Endothelial cell of umbilical vein (primary cell): ENCODE results near the gene ETFA. TPM values are rescaled to one million over a fixed set of nuclear protein-coding genes. Genes with fewer than 3 reads are reported as not detected.

ENCODE experiments used
- BruUV-seq: library from RNA; stranded (reverse); fragments of 400-500 nt; replicated peaks from 2 replicates; lab custom pipeline; 2021; lab: Mats Ljungman, UMichigan
- CTCF ChIA-PET: fragments of 300-600, 350-600 bp; sonication (Branson Sonifier 250); formaldehyde crosslinking; loops from one replicate; lab custom pipeline; 2021; ENCODE audit warnings: antibody characterized with exemption, inconsistent platforms; lab: Charles Lee
- POLR2A ChIA-PET: fragments of 300-600, 350-600 bp; sonication (Branson Sonifier 250); formaldehyde crosslinking; loops from one replicate; lab custom pipeline; 2021; ENCODE audit warnings: antibody characterized with exemption, inconsistent platforms; lab: Charles Lee
- DNase-seq: peaks from one replicate; pipeline ENCODE4 v3.0.0-alpha.2; 2011; ENCODE audit warnings: low read depth, low spot score
- FAIRE-seq: peaks from 2 replicates; lab custom pipeline; 2011; peaks lifted over from hg19 to GRCh38; lab: Jason Lieb, UNC
- H2AFZ ChIP-seq: 2 replicates; pipeline ENCODE4 v1.6.0; 2012; ENCODE audit warnings: low read depth, low read length, control low read depth, inconsistent platforms
- H3K27ac ChIP-seq: 2 replicates; pipeline ENCODE4 v1.5.1; 2011; ENCODE audit warnings: low read depth, mild to moderate bottlenecking, control low read depth, low read length, moderate library complexity; ENCODE audit not compliant: insufficient read depth
- H3K27me3 ChIP-seq, 2 experiments: 2 replicates each; pipeline versions ENCODE4 v1.6.0 to v1.6.1; 2011; ENCODE audit warnings: low read length in 2 of 2, mixed read lengths in 1 of 2; ENCODE audit not compliant: control insufficient read depth in 2 of 2, insufficient read depth in 2 of 2
- H3K36me3 ChIP-seq, 2 experiments: 2 replicates in 1 of 2; 3 replicates in 1 of 2; pipeline ENCODE4 v1.5.1; 2011; ENCODE audit warnings: low read length in 2 of 2, mild to moderate bottlenecking in 1 of 2, moderate library complexity in 1 of 2; ENCODE audit not compliant: control insufficient read depth in 2 of 2, insufficient read depth in 2 of 2; ENCODE audit errors: extremely low read depth in 1 of 2
- H3K4me1 ChIP-seq: 3 replicates; pipeline ENCODE4 v1.5.1; 2011; ENCODE audit warnings: mild to moderate bottlenecking, low read length; ENCODE audit not compliant: control insufficient read depth, insufficient read depth; ENCODE audit errors: extremely low read depth
- H3K4me2 ChIP-seq: 2 replicates; pipeline ENCODE4 v1.6.1; 2011; ENCODE audit warnings: low read length, control low read depth, mixed read lengths; ENCODE audit not compliant: insufficient read depth
- H3K4me3 ChIP-seq, 3 experiments: fragments of 200-600 bp in 1 of 3; sonication (generic), shearing (Covaris generic) in 1 of 3; replicated peaks in 1 of 3; 2 replicates each; pipeline ENCODE4 v1.5.1; 2011 to 2016; ENCODE audit warnings: control low read depth in 3 of 3, low read length in 3 of 3, mild to moderate bottlenecking in 2 of 3, inconsistent platforms in 1 of 3, low read depth in 1 of 3, moderate library complexity in 1 of 3; ENCODE audit not compliant: insufficient read depth in 1 of 3
- H3K79me2 ChIP-seq: 2 replicates; pipeline ENCODE4 v1.6.0; 2012; ENCODE audit warnings: low read length, inconsistent platforms; ENCODE audit not compliant: control insufficient read depth, insufficient read depth
- H3K9ac ChIP-seq: replicated peaks from 2 replicates; pipeline ENCODE3; 2011; ENCODE audit warnings: low read length, control low read depth; ENCODE audit not compliant: insufficient read depth; ENCODE audit errors: extremely low read depth
- H3K9me1 ChIP-seq: replicated peaks from 3 replicates; pipeline ENCODE4 v1.6.0; 2011; ENCODE audit warnings: mild to moderate bottlenecking, low read length; ENCODE audit not compliant: control insufficient read depth, insufficient read depth; ENCODE audit errors: extremely low read depth
- H3K9me3 ChIP-seq: replicated peaks from 2 replicates; pipeline ENCODE4 v1.5.1; 2012; ENCODE audit warnings: low read length, inconsistent platforms; ENCODE audit not compliant: control insufficient read depth, insufficient read depth
- H4K20me1 ChIP-seq: replicated peaks from 2 replicates; pipeline ENCODE3; 2011; ENCODE audit warnings: mild to moderate bottlenecking, low read length; ENCODE audit not compliant: control insufficient read depth, insufficient read depth; ENCODE audit errors: extremely low read depth
- EZH2 ChIP-seq: IDR thresholded peaks from 2 replicates; pipeline ENCODE4 v1.6.1; 2012; ENCODE audit warnings: borderline replicate concordance, low read depth, mild to moderate bottlenecking, moderate library complexity, low read length, inconsistent platforms; ENCODE audit not compliant: severe bottlenecking
- FOS ChIP-seq: IDR thresholded peaks from 2 replicates; pipeline ENCODE4 v1.6.1; 2011; ENCODE audit warnings: mild to moderate bottlenecking, low read length, moderate library complexity, borderline replicate concordance; ENCODE audit not compliant: insufficient read depth
- GATA2 ChIP-seq: IDR thresholded peaks from 2 replicates; pipeline ENCODE4 v1.7.0; 2011; ENCODE audit warnings: low read depth, mild to moderate bottlenecking, moderate library complexity, mixed read lengths, low read length; ENCODE audit not compliant: insufficient read length, insufficient read depth
- JUN ChIP-seq: IDR thresholded peaks from 2 replicates; pipeline ENCODE4 v1.6.1; 2011; ENCODE audit warnings: borderline replicate concordance, low read depth; ENCODE audit not compliant: insufficient read length, insufficient read depth
- MYC ChIP-seq: IDR thresholded peaks from one replicate; pipeline ENCODE4 v1.6.1; 2011; ENCODE audit warnings: mild to moderate bottlenecking, low read depth, low read length
- POLR2A ChIP-seq: IDR thresholded peaks from 2 replicates; pipeline ENCODE4 v1.6.1; 2012; ENCODE audit warnings: low read depth, mild to moderate bottlenecking, control low read depth, low read length
- POLR2AphosphoS5 ChIP-seq: IDR thresholded peaks from 2 replicates; pipeline ENCODE4 v1.6.1; 2012; ENCODE audit warnings: low read depth, mild to moderate bottlenecking, control low read depth, low read length, moderate library complexity; ENCODE audit not compliant: insufficient read depth
- dilution Hi-C: fragments of 300-500 bp; cut with MboI; formaldehyde crosslinking; loops from one replicate; pipeline ENCODE4 v1.15.0; 2019; ENCODE audit warnings: low sequenced_read_pairs; ENCODE audit not compliant: extremely low pct_ligation_motif_present
- intact Hi-C: fragments of 100-400 bp; cut with micrococcal nuclease; formaldehyde crosslinking; loops from one replicate; pipeline ENCODE4 v1.10.0; 2022
- polyA plus RNA-seq, 4 experiments: library from polyadenylated mRNA; depleted of rRNA in 3 of 4; stranded (reverse) in 3 of 4; unstranded in 1 of 4; fragments of >200 nt; gene quantifications; 2 replicates each; pipeline versions ENCODE4 v1.2.1 to v1.2.3, GENCODE V29; 2011 to 2012; ENCODE audit warnings: missing spikeins in 1 of 4
- total RNA-seq: library from RNA; stranded (reverse); gene quantifications from 2 replicates; pipeline ENCODE4 v1.2.3, GENCODE V29; 2021
- TF ChIP-seq, protein P1 (sequence below), 2 donors: IDR thresholded peaks; 1 replicate in 1 of 2; 2 replicates in 1 of 2; pipeline ENCODE4 v1.5.1; 2011; ENCODE audit warnings: low read length in 2 of 2, mild to moderate bottlenecking in 2 of 2, moderate library complexity in 2 of 2, control low read depth in 1 of 2, inconsistent platforms in 1 of 2, low read depth in 1 of 2; ENCODE audit not compliant: insufficient read depth in 1 of 2; ENCODE audit errors: extremely low read depth in 1 of 2
- TF ChIP-seq, protein P2 (sequence below): IDR thresholded peaks from 2 replicates; pipeline ENCODE4 v1.6.1; 2011; ENCODE audit not compliant: insufficient read depth, insufficient read length

ETFA gene
- total and polyA plus RNA-seq, 2 donors (not counting 3 experiments of a cell fraction or from before 2014, with no cell fraction given) = 102 to 116 TPM

DNA sequence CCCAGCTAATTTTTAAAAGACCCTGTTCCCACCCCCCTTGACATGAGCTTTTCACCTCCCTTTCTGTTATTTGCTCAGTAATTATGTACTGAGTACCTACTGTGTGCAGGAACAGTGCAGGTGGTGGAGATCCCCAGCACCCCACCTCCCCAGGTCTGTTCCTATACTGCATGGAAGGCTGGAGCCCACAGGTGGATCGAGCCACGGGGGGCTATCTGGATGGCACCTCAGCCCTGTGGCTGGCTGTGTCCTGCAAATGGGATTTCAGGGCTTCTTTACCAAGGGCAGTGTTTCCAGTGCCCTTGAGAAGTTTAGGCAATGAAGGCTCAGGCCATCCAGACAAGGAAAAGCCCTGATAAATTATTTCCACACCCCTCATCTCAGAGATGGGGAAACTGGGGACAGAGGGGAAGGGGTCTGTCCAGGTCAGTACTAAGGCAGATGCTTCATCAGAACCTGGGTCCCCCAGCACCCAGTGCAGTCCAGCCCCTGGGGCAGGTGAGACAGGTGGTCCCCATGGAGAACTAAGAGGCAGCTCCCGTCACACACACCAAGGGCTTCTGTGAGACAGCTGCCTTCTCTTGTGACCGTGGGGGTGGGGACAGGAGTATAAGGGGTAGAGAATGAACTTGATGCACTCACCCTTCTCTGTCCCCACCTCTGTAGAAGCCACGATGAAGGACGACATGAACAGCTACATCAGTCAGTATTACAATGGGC, 109.6 kb downstream of the ETFA start:
- dilution Hi-C loops = no loop called here

DNA sequence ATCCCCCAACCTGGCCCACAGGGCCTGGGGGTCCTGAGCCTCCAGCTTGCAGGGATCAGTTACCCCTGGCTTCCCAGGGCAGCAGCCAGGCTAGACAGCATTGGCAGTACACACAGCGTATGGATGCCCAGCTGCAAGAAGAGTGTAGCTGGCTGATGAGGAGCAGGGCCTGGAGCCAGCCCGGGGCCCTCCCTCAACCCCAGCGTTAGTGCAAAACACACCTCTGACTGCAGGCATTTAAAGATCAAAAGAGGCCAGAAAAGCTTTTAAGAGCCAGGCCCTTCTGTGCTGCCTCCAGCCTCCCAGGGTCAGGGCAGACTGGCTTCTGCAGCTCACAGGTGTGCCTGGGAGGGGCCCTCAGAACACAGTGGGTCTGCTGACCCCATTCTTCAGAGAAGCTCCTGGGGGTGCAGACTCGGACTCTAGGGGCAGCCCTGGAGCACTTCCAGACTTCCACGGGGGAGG, 110.6 kb downstream of the ETFA start:
- BruUV-seq = no TSS peak
- Histone ChIP-seq H3K4me3 (no peak overlapping the region), H3K9me3 (no peaks in the 10 kb centered on the region), H3K36me3 (no peaks in the 10 kb centered on the region), H3K4me2 (no peak overlapping the region), H3K4me1 (peaks cover 14% of the 10 kb centered on the region), H2AFZ (no peak overlapping the region), H3K9me1 (no peaks in the 10 kb centered on the region), H4K20me1 (no peaks in the 10 kb centered on the region), H3K9ac (no peak overlapping the region), H3K79me2 (no peaks in the 10 kb centered on the region), H3K27ac (no peak overlapping the region), H3K27me3 (no peaks in the 10 kb centered on the region)
- CTCF ChIA-PET = interaction anchor here (0.6 to 0.9 kb wide), 2 partner anchors 15 to 62 kb away, joined by 3 to 4 read pairs; no protein-coding TSS in a partner anchor
- TF ChIP-seq EZH2 = no peak
- TF ChIP-seq, protein P1, sequence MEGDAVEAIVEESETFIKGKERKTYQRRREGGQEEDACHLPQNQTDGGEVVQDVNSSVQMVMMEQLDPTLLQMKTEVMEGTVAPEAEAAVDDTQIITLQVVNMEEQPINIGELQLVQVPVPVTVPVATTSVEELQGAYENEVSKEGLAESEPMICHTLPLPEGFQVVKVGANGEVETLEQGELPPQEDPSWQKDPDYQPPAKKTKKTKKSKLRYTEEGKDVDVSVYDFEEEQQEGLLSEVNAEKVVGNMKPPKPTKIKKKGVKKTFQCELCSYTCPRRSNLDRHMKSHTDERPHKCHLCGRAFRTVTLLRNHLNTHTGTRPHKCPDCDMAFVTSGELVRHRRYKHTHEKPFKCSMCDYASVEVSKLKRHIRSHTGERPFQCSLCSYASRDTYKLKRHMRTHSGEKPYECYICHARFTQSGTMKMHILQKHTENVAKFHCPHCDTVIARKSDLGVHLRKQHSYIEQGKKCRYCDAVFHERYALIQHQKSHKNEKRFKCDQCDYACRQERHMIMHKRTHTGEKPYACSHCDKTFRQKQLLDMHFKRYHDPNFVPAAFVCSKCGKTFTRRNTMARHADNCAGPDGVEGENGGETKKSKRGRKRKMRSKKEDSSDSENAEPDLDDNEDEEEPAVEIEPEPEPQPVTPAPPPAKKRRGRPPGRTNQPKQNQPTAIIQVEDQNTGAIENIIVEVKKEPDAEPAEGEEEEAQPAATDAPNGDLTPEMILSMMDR (IDR thresholded peaks at IDR 0.05; ENCODE audit: extremely low read depth in 1 of 2, insufficient read depth in 1 of 2, low read depth in 1 of 2, low read length in 2 of 2) = no peak
- no peak for TF ChIP-seq FOS
- no peak for TF ChIP-seq GATA2
- TF ChIP-seq MYC = no peak
- TF ChIP-seq POLR2A = no peak
- TF ChIP-seq, protein P2, sequence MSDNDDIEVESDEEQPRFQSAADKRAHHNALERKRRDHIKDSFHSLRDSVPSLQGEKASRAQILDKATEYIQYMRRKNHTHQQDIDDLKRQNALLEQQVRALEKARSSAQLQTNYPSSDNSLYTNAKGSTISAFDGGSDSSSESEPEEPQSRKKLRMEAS = no peak
- TF ChIP-seq POLR2AphosphoS5 = no peak
- TF ChIP-seq JUN = no peak
- dilution Hi-C loops (no loop called here), intact Hi-C loops (no loop called here)
- no peak for DNase-seq
- no peak for FAIRE-seq
- POLR2A ChIA-PET = no interaction called here

More for the DNA sequence above, 109.6 kb downstream of the ETFA start:
- Histone ChIP-seq H3K79me2 (no peaks in the 10 kb centered on the region), H3K4me3 (no peak overlapping the region), H3K9ac (no peak overlapping the region), H2AFZ (no peak overlapping the region), H3K27me3 (no peaks in the 10 kb centered on the region), H3K4me1 (peaks cover 7% of the 10 kb centered on the region), H3K36me3 (no peaks in the 10 kb centered on the region), H3K9me1 (no peaks in the 10 kb centered on the region), H3K27ac (no peak overlapping the region), H3K4me2 (no peak overlapping the region), H3K9me3 (no peaks in the 10 kb centered on the region), H4K20me1 (no peaks in the 10 kb centered on the region)
- intact Hi-C loops = no loop called here
- DNase-seq (no peak), FAIRE-seq (no peak)
- ChIA-PET CTCF (interaction anchor here (1.2 kb wide), 1 partner anchor 129 kb away, joined by 3 read pairs; no protein-coding TSS in a partner anchor), POLR2A (no interaction called here)
- no TSS peak for BruUV-seq
- TF ChIP-seq POLR2AphosphoS5 (no peak), GATA2 (no peak), FOS (no peak)
